ENCODE results near the gene SHMT2.
A peak's percentile ranks its signal among the peaks of the same experiment; 100 is the strongest.

Gene SHMT2

DNA sequence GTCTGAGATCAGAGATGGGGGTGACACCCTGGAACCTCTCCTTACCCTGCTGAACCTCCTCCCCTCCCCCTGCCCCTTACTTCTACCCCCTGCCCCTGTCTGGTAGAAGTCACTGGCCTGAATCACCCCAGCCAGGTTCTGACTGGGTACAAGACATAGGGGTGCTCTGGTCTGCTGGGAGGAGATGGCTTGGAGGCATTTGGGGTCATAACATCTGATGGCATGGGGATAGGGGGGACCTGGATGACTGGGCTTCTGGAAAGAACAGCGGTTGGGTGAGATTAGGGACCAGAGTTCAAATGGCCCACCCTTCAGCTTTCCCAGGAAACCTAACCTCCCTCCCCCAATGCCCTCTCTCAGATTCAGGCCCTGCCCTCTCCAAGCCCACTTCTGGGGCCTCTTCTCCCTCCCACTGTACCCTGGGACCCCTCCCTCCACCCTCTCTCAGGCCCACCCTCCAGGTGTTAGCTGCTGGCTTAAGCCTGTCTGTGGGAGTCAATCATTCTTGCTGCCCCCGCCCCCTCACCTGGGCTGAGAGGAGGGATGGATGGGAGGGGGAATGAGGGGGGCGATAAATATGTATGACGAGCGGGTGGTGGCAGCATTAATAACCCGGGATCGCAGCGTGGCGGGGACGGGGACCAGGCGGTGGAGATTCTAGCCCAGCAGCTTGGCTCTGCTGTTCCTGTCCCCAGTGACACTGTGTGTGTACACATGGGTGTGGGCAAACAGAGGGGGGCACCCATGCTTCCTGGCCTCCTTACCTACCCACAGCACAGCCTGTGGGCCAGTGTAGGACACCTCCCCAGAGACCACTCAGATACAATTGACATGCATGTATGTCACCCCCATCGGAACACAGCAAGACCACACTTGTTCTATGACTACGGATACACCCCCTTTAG lies 7.0 kb upstream of the SHMT2 start:
- no peak overlapping the region for H3K4me3 ChIP-seq (replicated peaks; ENCODE audit: low read depth, low read length)
- TF ChIP-seq, protein P1, sequence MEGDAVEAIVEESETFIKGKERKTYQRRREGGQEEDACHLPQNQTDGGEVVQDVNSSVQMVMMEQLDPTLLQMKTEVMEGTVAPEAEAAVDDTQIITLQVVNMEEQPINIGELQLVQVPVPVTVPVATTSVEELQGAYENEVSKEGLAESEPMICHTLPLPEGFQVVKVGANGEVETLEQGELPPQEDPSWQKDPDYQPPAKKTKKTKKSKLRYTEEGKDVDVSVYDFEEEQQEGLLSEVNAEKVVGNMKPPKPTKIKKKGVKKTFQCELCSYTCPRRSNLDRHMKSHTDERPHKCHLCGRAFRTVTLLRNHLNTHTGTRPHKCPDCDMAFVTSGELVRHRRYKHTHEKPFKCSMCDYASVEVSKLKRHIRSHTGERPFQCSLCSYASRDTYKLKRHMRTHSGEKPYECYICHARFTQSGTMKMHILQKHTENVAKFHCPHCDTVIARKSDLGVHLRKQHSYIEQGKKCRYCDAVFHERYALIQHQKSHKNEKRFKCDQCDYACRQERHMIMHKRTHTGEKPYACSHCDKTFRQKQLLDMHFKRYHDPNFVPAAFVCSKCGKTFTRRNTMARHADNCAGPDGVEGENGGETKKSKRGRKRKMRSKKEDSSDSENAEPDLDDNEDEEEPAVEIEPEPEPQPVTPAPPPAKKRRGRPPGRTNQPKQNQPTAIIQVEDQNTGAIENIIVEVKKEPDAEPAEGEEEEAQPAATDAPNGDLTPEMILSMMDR (IDR thresholded peaks at IDR 0.05; ENCODE audit: low read length, missing control alignments) = no peak
- no peak for DNase-seq (ENCODE audit: low read depth)

DNA sequence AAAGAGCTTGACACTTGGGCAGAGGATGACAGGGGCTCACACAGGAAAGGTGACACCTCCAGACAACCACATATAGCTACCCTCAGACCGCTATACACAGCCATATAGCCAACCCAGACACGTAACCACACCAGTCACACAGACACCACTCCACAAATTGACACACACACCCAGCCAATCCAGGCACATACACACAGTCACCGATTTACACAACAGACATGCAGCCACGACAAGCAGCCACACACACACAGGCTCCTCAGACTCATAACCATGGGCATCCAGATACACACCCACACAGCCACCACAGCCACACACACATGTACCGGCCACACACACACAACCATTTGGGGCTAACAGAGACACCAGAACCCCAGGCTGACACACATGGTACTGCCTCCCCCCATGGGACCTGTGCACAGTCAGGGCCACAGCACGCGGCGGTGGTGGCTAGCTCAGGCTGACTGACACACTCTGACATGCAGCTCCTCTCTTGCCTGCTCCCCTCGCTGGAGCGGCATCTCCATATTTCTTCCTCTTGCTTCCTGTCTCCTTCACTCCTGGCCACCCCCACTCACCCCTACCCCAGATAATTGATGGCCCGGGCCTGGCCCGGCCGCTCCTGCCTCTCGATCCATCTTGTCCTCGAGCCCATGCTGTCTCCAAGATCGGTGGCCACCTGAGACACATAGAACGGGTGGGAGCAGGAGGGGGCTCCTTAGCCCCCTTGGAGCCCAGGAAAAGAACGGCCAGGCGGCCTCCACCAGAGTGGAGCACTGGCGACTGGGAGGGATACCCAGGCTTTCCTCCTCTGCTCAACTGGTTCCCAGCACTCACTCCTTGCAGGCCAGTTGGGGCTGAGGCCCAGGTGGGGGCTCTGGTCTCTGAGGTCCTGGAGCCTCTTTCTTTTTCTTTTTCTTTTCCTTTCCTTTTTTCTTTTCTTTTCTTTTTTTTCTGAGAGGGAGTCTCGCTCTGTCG lies 6.0 kb upstream of the SHMT2 start:
- no peak for DNase-seq (ENCODE audit: low read depth)
- no peak overlapping the region for H3K4me3 ChIP-seq (replicated peaks; ENCODE audit: low read depth, low read length)
- TF ChIP-seq, protein P1 (IDR thresholded peaks at IDR 0.05; ENCODE audit: low read length, missing control alignments) = no peak

DNA sequence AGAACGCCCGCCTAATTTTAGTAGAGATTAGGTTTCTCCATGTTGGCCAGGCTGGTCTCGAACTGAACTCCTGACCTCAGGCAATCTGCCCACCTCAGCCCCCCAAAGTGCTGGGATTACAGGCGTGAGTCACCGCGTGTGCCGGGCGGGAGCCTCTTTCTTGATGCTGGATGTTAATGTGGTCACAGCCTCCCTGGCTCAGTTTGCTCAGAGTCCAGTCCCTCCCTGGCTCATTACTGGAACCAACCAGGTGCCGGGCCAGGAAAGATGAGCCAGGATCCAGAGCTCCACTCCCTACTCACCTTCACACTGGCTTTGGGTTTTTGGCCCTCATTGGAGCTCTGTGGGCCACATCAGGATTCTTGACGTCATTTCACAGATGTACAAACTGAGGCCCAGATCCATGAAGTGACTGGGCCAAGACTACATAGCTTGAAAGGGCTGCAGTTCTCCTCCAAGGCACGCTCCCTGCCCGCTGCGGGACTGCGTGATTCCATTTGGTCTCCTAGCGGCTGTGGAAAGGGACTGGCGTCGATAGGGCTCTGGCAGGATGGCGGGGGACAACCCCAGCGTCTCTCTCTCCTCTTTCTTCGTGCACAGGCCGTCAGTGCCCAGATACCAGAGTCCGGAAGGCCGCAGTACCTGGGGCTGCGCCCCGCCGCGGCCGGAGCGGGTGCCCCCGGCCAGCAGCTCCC lies 5.1 kb upstream of the SHMT2 start:
- DNase-seq (ENCODE audit: low read depth) = no peak
- TF ChIP-seq, protein P1 (IDR thresholded peaks at IDR 0.05; ENCODE audit: low read length, missing control alignments) = no peak
- no peak overlapping the region for H3K4me3 ChIP-seq (replicated peaks; ENCODE audit: low read depth, low read length)

DNA sequence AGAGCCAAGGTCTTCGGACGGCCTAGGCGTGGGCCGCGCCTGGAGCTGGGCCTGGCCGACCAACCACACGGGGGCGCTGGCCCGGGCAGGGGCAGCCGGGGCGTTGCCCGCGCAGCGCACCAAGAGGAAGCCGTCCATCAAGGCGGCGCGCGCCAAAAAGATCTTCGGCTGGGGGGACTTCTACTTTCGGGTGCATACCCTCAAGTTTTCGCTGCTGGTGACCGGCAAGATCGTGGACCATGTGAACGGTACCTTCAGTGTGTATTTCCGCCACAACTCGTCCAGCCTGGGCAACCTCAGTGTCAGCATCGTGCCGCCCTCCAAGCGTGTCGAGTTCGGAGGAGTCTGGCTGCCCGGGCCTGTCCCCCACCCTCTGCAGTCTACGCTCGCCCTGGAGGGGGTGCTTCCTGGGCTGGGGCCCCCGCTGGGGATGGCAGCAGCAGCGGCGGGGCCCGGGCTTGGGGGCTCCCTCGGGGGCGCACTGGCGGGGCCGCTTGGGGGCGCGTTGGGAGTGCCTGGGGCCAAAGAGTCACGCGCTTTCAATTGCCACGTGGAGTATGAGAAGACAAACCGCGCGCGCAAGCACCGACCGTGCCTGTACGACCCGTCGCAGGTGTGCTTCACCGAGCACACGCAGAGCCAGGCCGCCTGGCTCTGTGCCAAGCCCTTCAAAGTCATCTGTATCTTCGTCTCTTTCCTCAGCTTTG lies 4.4 kb upstream of the SHMT2 start:
- H3K4me3 ChIP-seq (replicated peaks; ENCODE audit: low read depth, low read length) = no peak overlapping the region
- no peak for DNase-seq (ENCODE audit: low read depth)
- TF ChIP-seq, protein P1 (IDR thresholded peaks at IDR 0.05; ENCODE audit: low read length, missing control alignments) = peak; percentile 19

DNA sequence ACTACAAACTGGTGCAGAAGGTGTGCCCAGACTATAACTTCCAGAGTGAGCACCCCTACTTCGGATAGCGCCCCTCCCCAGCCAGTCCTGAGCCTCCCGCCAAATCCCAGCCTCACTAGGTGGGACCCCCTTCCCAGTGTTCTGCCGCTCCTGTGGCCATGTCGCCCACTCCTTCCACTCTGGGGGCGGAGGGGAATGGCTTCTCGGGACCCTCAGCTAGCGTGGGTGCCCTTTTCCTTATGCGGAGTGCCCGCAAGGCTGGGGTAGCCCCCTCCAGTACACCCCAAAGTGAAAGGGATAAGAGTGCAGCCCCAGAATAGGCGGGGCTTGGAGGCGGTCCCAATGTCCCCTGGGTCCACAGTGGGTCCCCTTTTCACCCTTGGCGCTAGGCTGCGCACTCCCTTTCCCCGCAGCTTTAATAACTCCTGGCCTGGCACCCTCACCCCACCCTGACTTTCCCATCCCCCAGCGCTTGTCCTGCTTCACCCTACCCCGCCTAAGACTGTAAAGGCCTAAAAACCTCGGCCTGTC lies 3.8 kb upstream of the SHMT2 start:
- TF ChIP-seq, protein P1 (IDR thresholded peaks at IDR 0.05; ENCODE audit: low read length, missing control alignments) = no peak
- no peak for DNase-seq (ENCODE audit: low read depth)
- H3K4me3 ChIP-seq (replicated peaks; ENCODE audit: low read depth, low read length) = no peak overlapping the region
